IMR-90 (cell line): ENCODE results near the gene DUSP23. TPM values are rescaled to one million over a fixed set of nuclear protein-coding genes. Genes with fewer than 3 reads are reported as not detected.

Experiments used
- ATAC-seq: fragments of 200-7000 bp; cut with Tn5 transposase; 2 replicates; pipeline ENCODE4 v1.9.1; 2020; ENCODE audit warnings: low read depth, mild to moderate bottlenecking, moderate library complexity
- BruUV-seq: library from RNA; stranded (reverse); fragments of 400-500 nt; replicated peaks from 2 replicates; lab custom pipeline; 2021; lab: Mats Ljungman, UMichigan
- CTCF ChIA-PET: fragments of 300-600 bp; formaldehyde crosslinking; extraction: SDS; loops from one replicate; lab custom pipeline; 2021; ENCODE audit warnings: antibody characterized with exemption; lab: Yijun Ruan, JAX
- POLR2A ChIA-PET: fragments of 300-600 bp; sonication (Branson Sonifier 250); formaldehyde crosslinking; loops from one replicate; lab custom pipeline; 2022; ENCODE audit warnings: antibody characterized with exemption; ENCODE audit not compliant: unreplicated experiment; lab: Charles Lee
- DNase-seq: peaks from one replicate; pipeline ENCODE4 v3.0.0; 2013
- H2AFZ ChIP-seq: replicated peaks from 2 replicates; pipeline ENCODE3; 2013; ENCODE audit warnings: low read length, mild to moderate bottlenecking; ENCODE audit not compliant: poor library complexity
- H2AK5ac ChIP-seq: 2 replicates; pipeline ENCODE4 v1.6.1; 2013; ENCODE audit warnings: low read depth, low read length, inconsistent platforms
- H2AK9ac ChIP-seq: replicated peaks from 2 replicates; pipeline ENCODE3; 2013; ENCODE audit warnings: mild to moderate bottlenecking, low read depth, low read length, moderate library complexity; ENCODE audit not compliant: poor library complexity
- H2BK120ac ChIP-seq: 2 replicates; pipeline ENCODE4 v1.6.1; 2013; ENCODE audit warnings: low read depth, low read length, inconsistent platforms
- H2BK15ac ChIP-seq: 3 replicates; pipeline ENCODE4 v1.6.1; 2013; ENCODE audit warnings: low read depth, low read length, inconsistent platforms
- H2BK20ac ChIP-seq: 2 replicates; pipeline ENCODE4 v1.6.1; 2013; ENCODE audit warnings: low read depth, mild to moderate bottlenecking, inconsistent platforms, low read length, moderate library complexity
- H2BK5ac ChIP-seq: 2 replicates; pipeline ENCODE4 v1.6.1; 2013; ENCODE audit warnings: mild to moderate bottlenecking, low read depth, low read length, inconsistent platforms; ENCODE audit not compliant: poor library complexity, severe bottlenecking
- H3K14ac ChIP-seq: replicated peaks from 2 replicates; pipeline ENCODE4 v1.6.1; 2013; ENCODE audit warnings: low read depth, low read length, inconsistent platforms
- H3K18ac ChIP-seq: 2 replicates; pipeline ENCODE4 v1.6.1; 2013; ENCODE audit warnings: low read depth, low read length, control low read depth
- H3K23ac ChIP-seq: 2 replicates; pipeline ENCODE4 v1.6.1; 2013; ENCODE audit warnings: low read depth, low read length, inconsistent platforms
- H3K27ac ChIP-seq: 2 replicates; pipeline ENCODE4 v1.5.1; 2013; ENCODE audit warnings: mild to moderate bottlenecking, control low read depth, low read length; ENCODE audit not compliant: insufficient read depth
- H3K27me3 ChIP-seq: 2 replicates; pipeline ENCODE4 v1.6.1; 2013; ENCODE audit warnings: low read length; ENCODE audit not compliant: control insufficient read depth, insufficient read depth
- H3K36me3 ChIP-seq: 2 replicates; pipeline ENCODE4 v1.6.1; 2013; ENCODE audit warnings: low read length, mixed read lengths; ENCODE audit not compliant: control insufficient read depth, insufficient read depth
- H3K4ac ChIP-seq: 2 replicates; pipeline ENCODE4 v1.6.1; 2013; ENCODE audit warnings: low read depth, low read length, inconsistent platforms
- H3K4me1 ChIP-seq: 2 replicates; pipeline ENCODE4 v1.6.1; 2013; ENCODE audit warnings: low read length, mixed read lengths; ENCODE audit not compliant: control insufficient read depth, insufficient read depth
- H3K4me2 ChIP-seq: 2 replicates; pipeline ENCODE4 v1.6.1; 2013; ENCODE audit warnings: low read depth, mild to moderate bottlenecking, control low read depth, low read length, moderate library complexity
- H3K4me3 ChIP-seq: 2 replicates; pipeline ENCODE4 v1.5.1; 2013; ENCODE audit warnings: low read depth, mild to moderate bottlenecking, control low read depth, low read length, moderate library complexity; ENCODE audit not compliant: insufficient read depth
- H3K56ac ChIP-seq: 2 replicates; pipeline ENCODE4 v1.6.1; 2013; ENCODE audit warnings: low read length, inconsistent platforms; ENCODE audit not compliant: insufficient read depth; ENCODE audit errors: extremely low read depth
- H3K79me1 ChIP-seq, 2 experiments: 2 replicates each; pipeline ENCODE4 v1.6.1; 2013; ENCODE audit warnings: low read length in 2 of 2, inconsistent platforms in 1 of 2, low read depth in 1 of 2
- H3K9ac ChIP-seq: 2 replicates; pipeline ENCODE4 v1.6.1; 2013; ENCODE audit warnings: low read depth, low read length, control low read depth
- H3K9me1 ChIP-seq: 2 replicates; pipeline ENCODE4 v1.6.1; 2013; ENCODE audit warnings: low read length, inconsistent platforms; ENCODE audit not compliant: insufficient read depth
- H3K9me3 ChIP-seq: 2 replicates; pipeline ENCODE4 v1.6.1; 2013; ENCODE audit warnings: low read length; ENCODE audit not compliant: control insufficient read depth, insufficient read depth
- H4K20me1 ChIP-seq: 2 replicates; pipeline ENCODE4 v1.6.1; 2013; ENCODE audit warnings: low read length, inconsistent platforms; ENCODE audit not compliant: insufficient read depth
- H4K5ac ChIP-seq: 2 replicates; pipeline ENCODE4 v1.6.1; 2013; ENCODE audit warnings: mild to moderate bottlenecking, low read depth, low read length, control low read depth
- H4K8ac ChIP-seq, 2 experiments: 2 replicates each; pipeline ENCODE4 v1.6.1; 2013; ENCODE audit warnings: low read depth in 2 of 2, low read length in 2 of 2, control low read depth in 1 of 2, inconsistent platforms in 1 of 2
- H4K91ac ChIP-seq: 2 replicates; pipeline ENCODE4 v1.6.1; 2013; ENCODE audit warnings: low read depth, low read length, inconsistent platforms; ENCODE audit not compliant: insufficient read depth
- BHLHE40 ChIP-seq: fragments of 150-350 bp; IDR thresholded peaks from 2 replicates; pipeline ENCODE4 v1.6.1; 2016; ENCODE audit warnings: mild to moderate bottlenecking, low read depth, low read length
- CEBPB ChIP-seq: IDR thresholded peaks from 2 replicates; pipeline ENCODE4 v1.6.1; 2012; ENCODE audit warnings: low read depth, low read length, improper control_type of control experiment
- CHD1 ChIP-seq: IDR thresholded peaks from 2 replicates; pipeline ENCODE4 v1.6.1; 2012; ENCODE audit warnings: low read depth, low read length, improper control_type of control experiment
- FOS ChIP-seq: fragments of 150-350 bp; IDR thresholded peaks from 2 replicates; pipeline ENCODE4 v1.6.1; 2016; ENCODE audit warnings: low read depth, low read length
- MAFK ChIP-seq: IDR thresholded peaks from 2 replicates; pipeline ENCODE4 v1.6.1; 2012; ENCODE audit warnings: low read depth, low read length, improper control_type of control experiment
- MAZ ChIP-seq: IDR thresholded peaks from 2 replicates; pipeline ENCODE4 v1.6.1; 2012; ENCODE audit warnings: low read depth, mild to moderate bottlenecking, low read length, improper control_type of control experiment, moderate library complexity, borderline replicate concordance
- MXI1 ChIP-seq: IDR thresholded peaks from 2 replicates; pipeline ENCODE4 v1.6.1; 2012; ENCODE audit warnings: low read depth, mild to moderate bottlenecking, low read length, moderate library complexity, borderline replicate concordance
- NFE2L2 ChIP-seq: fragments of 150-350 bp; IDR thresholded peaks from 2 replicates; pipeline ENCODE4 v1.6.1; 2016; ENCODE audit warnings: low read depth, mild to moderate bottlenecking, low read length
- POLR2A ChIP-seq: IDR thresholded peaks from 2 replicates; pipeline ENCODE4 v1.6.1; 2012; ENCODE audit warnings: mild to moderate bottlenecking, low read depth, low read length
- RAD21 ChIP-seq: IDR thresholded peaks from 2 replicates; pipeline ENCODE4 v1.6.1; 2012; ENCODE audit warnings: low read length, improper control_type of control experiment
- RCOR1 ChIP-seq: IDR thresholded peaks from 2 replicates; pipeline ENCODE4 v1.6.1; 2012; ENCODE audit warnings: mild to moderate bottlenecking, low read length, improper control_type of control experiment; ENCODE audit not compliant: insufficient replicate concordance
- RFX5 ChIP-seq: IDR thresholded peaks from 2 replicates; pipeline ENCODE4 v1.8.0; 2012; ENCODE audit warnings: low read depth, mild to moderate bottlenecking, low read length, moderate library complexity
- SMC3 ChIP-seq: fragments of 150-350 bp; IDR thresholded peaks from 2 replicates; pipeline ENCODE4 v1.6.1; 2016; ENCODE audit warnings: low read depth, mild to moderate bottlenecking, antibody characterized with exemption, low read length, moderate library complexity
- WGBS, 2 experiments: methylation state at CpG; one replicate each; pipeline versions ENCODE4 v1.1.5 to v1.1.7; 2013; ENCODE audit warnings: missing lambda C conversion rate in 2 of 2; ENCODE audit not compliant: insufficient read length in 1 of 2; ENCODE audit errors: extremely low coverage in 2 of 2; 5-methylcytosine and 5-hydroxymethylcytosine counted together
- dilution Hi-C: fragments of 300-500 bp; cut with HindIII; formaldehyde crosslinking; loops from one replicate; pipeline ENCODE4 v1.14.3; 2018; ENCODE audit warnings: low sequenced_read_pairs; ENCODE audit not compliant: unreplicated experiment
- in situ Hi-C: fragments of 300-500 bp; cut with MboI; formaldehyde crosslinking; loops from 3 replicates; pipeline ENCODE4 v1.14.3; 2019; ENCODE audit warnings: low sequenced_read_pairs, inconsistent platforms, mixed read lengths
- intact Hi-C: fragments of 100-400 bp; cut with micrococcal nuclease; formaldehyde crosslinking; loops from 2 replicates; pipeline ENCODE4 v1.10.0; 2022
- polyA plus RNA-seq, 3 experiments: library from polyadenylated mRNA; depleted of rRNA; stranded (reverse); fragments of >200 nt; gene quantifications; 2 replicates each; pipeline ENCODE4 v1.2.3, GENCODE V29; 2012; ENCODE audit warnings: low replicate concordance in 1 of 3
- total RNA-seq: library from RNA; depleted of rRNA; stranded (reverse); fragments of >200 nt; gene quantifications from 2 replicates; pipeline ENCODE4 v1.2.3, GENCODE V29; 2012
- TF ChIP-seq, protein P1 (sequence below): fragments of 150-350 bp; IDR thresholded peaks from 2 replicates; pipeline ENCODE4 v1.6.1; 2017; ENCODE audit warnings: mild to moderate bottlenecking, antibody characterized with exemption, low read length, low read depth
- TF ChIP-seq, protein P2 (sequence below): fragments of 150-350 bp; IDR thresholded peaks from 2 replicates; pipeline ENCODE4 v1.6.1; 2016; ENCODE audit warnings: low read depth, mild to moderate bottlenecking, low read length, moderate library complexity, borderline replicate concordance
- TF ChIP-seq, protein P3 (sequence below): conservative IDR thresholded peaks from 2 replicates; pipeline ENCODE4 v1.5.1; 2012; ENCODE audit warnings: mild to moderate bottlenecking, low read depth, low read length, improper control_type of control experiment

DUSP23 gene
- total and polyA plus RNA-seq, 2 of the 4 experiments (the other 2 are of a cell fraction), result 4.1 to 12.9 TPM

GRCh38 chr1:159804924-159805323 is 24.2 kb downstream of the DUSP23 start:
- no peak overlapping the region for H2BK120ac ChIP-seq
- no peak for ATAC-seq
- no peak overlapping the region for H3K4me2 ChIP-seq
- H3K79me1 ChIP-seq, result no peaks in the 10 kb centered on the region
- no CpG with 5 or more reads among the region's 2 CpGs for WGBS, 2 experiments
- in situ Hi-C loops, result no loop called here
- no peak overlapping the region for H3K14ac ChIP-seq
- ChIA-PET POLR2A (no interaction called here), CTCF (interaction anchor here (1.0 to 1.6 kb wide), 2 partner anchors 85 to 86 kb away, joined by 6 to 10 read pairs; no protein-coding TSS in a partner anchor)
- H2BK15ac ChIP-seq, result no peak overlapping the region
- no peaks in the 10 kb centered on the region for H4K20me1 ChIP-seq
- TF ChIP-seq POLR2A (no peak), FOS (no peak), MAFK (no peak), CHD1 (no peak), MXI1 (no peak), SMC3 (no peak), MAZ (no peak), BHLHE40 (no peak), RFX5 (no peak), CEBPB (no peak), RCOR1 (no peak), NFE2L2 (no peak), RAD21 (no peak)
- TF ChIP-seq, protein P1, sequence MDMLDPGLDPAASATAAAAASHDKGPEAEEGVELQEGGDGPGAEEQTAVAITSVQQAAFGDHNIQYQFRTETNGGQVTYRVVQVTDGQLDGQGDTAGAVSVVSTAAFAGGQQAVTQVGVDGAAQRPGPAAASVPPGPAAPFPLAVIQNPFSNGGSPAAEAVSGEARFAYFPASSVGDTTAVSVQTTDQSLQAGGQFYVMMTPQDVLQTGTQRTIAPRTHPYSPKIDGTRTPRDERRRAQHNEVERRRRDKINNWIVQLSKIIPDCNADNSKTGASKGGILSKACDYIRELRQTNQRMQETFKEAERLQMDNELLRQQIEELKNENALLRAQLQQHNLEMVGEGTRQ, result no peak
- TF ChIP-seq, protein P2, sequence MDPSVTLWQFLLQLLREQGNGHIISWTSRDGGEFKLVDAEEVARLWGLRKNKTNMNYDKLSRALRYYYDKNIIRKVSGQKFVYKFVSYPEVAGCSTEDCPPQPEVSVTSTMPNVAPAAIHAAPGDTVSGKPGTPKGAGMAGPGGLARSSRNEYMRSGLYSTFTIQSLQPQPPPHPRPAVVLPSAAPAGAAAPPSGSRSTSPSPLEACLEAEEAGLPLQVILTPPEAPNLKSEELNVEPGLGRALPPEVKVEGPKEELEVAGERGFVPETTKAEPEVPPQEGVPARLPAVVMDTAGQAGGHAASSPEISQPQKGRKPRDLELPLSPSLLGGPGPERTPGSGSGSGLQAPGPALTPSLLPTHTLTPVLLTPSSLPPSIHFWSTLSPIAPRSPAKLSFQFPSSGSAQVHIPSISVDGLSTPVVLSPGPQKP, result no peak
- TF ChIP-seq, protein P3, sequence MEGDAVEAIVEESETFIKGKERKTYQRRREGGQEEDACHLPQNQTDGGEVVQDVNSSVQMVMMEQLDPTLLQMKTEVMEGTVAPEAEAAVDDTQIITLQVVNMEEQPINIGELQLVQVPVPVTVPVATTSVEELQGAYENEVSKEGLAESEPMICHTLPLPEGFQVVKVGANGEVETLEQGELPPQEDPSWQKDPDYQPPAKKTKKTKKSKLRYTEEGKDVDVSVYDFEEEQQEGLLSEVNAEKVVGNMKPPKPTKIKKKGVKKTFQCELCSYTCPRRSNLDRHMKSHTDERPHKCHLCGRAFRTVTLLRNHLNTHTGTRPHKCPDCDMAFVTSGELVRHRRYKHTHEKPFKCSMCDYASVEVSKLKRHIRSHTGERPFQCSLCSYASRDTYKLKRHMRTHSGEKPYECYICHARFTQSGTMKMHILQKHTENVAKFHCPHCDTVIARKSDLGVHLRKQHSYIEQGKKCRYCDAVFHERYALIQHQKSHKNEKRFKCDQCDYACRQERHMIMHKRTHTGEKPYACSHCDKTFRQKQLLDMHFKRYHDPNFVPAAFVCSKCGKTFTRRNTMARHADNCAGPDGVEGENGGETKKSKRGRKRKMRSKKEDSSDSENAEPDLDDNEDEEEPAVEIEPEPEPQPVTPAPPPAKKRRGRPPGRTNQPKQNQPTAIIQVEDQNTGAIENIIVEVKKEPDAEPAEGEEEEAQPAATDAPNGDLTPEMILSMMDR, result no peak
- no peak overlapping the region for H4K91ac ChIP-seq
- H2AFZ ChIP-seq, result no peak overlapping the region
- no peaks in the 10 kb centered on the region for H3K9me3 ChIP-seq
- dilution Hi-C loops, result no loop called here
- H3K27me3 ChIP-seq, result peaks cover 28% of the 10 kb centered on the region
- H2AK9ac ChIP-seq, result no peak overlapping the region
- no peak overlapping the region for H2BK20ac ChIP-seq
- no peak overlapping the region for H3K4me3 ChIP-seq
- no peak overlapping the region for H3K18ac ChIP-seq
- H2BK5ac ChIP-seq, result no peak overlapping the region
- no peaks in the 10 kb centered on the region; the same call in 1 of the 2 replicates for H3K9me1 ChIP-seq
- H3K9ac ChIP-seq, result no peak overlapping the region
- H3K27ac ChIP-seq, result no peak overlapping the region
- no peaks in the 10 kb centered on the region for H3K36me3 ChIP-seq
- intact Hi-C loops, result no loop called here
- no peak overlapping the region for H3K4ac ChIP-seq
- BruUV-seq, result no TSS peak
- H3K56ac ChIP-seq, result no peak overlapping the region
- H3K23ac ChIP-seq, result no peak overlapping the region
- H2AK5ac ChIP-seq, result no peak overlapping the region
- no peak overlapping the region for H4K8ac ChIP-seq
- H3K4me1 ChIP-seq, result no peaks in the 10 kb centered on the region
- H4K5ac ChIP-seq, result no peak overlapping the region
- DNase-seq, result peak; percentile 12
